Activated CD4-positive, alpha-beta memory T cell treated with anti-CD3 and anti-CD28 coated beads, Interleukin-2, amount 10 ng/mL, durations not matched to agents 7 days and 5 days (primary cell): ENCODE measurements around the gene GTF3C5. TPM values are rescaled to one million over a fixed set of nuclear protein-coding genes. Genes with fewer than 3 reads are reported as not detected.

ENCODE experiments used
- CTCF ChIA-PET: fragments of 350-600 bp; sonication (Branson Sonifier 250); formaldehyde crosslinking; loops from one replicate; lab custom pipeline; 2021; ENCODE audit warnings: antibody characterized with exemption, inconsistent platforms; lab: Charles Lee
- POLR2A ChIA-PET: fragments of 350-600 bp; sonication (Branson Sonifier 250); formaldehyde crosslinking; loops from one replicate; lab custom pipeline; 2021; ENCODE audit warnings: antibody characterized with exemption; lab: Charles Lee
- DNase-seq: peaks from one replicate; pipeline ENCODE4 v3.0.0-alpha.2; 2020
- H3K27ac Mint-ChIP-seq: one replicate; pipeline ENCODE4 v1.8.0; 2021; ENCODE audit warnings: mild to moderate bottlenecking, mixed read lengths
- H3K27me3 Mint-ChIP-seq: one replicate; pipeline ENCODE4 v1.8.0; 2021; ENCODE audit warnings: mixed read lengths
- H3K36me3 Mint-ChIP-seq: one replicate; pipeline ENCODE4 v1.8.0; 2021; ENCODE audit warnings: low read depth, mixed read lengths
- H3K4me1 Mint-ChIP-seq: one replicate; pipeline ENCODE4 v1.8.0; 2021; ENCODE audit warnings: mixed read lengths
- H3K4me3 Mint-ChIP-seq: one replicate; pipeline ENCODE4 v1.8.0; 2021; ENCODE audit warnings: mild to moderate bottlenecking, mixed read lengths
- H3K9me3 Mint-ChIP-seq: one replicate; pipeline ENCODE4 v1.8.0; 2021; ENCODE audit warnings: mixed read lengths
- total RNA-seq, 2 experiments: library from RNA; stranded (reverse); gene quantifications; one replicate each; pipeline ENCODE4 v1.2.3, GENCODE V29; 2021

GTF3C5 gene
- total RNA-seq, 2 experiments from 2014 or later, result 66.8 to 67.3 TPM

GRCh38 chr9:133002147-133003070, 28.4 kb upstream of the GTF3C5 start:
- ChIA-PET POLR2A (interaction anchor here (1.9 kb wide), 1 partner anchor 28 kb away, joined by 5 read pairs; the partner anchor contains the start of gene GTF3C5), CTCF (interaction anchor here (1.4 kb wide), 1 partner anchor 20 kb away, joined by 3 read pairs; no protein-coding TSS in a partner anchor)
- Mint-ChIP-seq H3K36me3 (no peaks in the 10 kb centered on the region), H3K4me1 (no peaks in the 10 kb centered on the region), H3K4me3 (no peak overlapping the region), H3K9me3 (no peaks in the 10 kb centered on the region), H3K27ac (no peak overlapping the region), H3K27me3 (peaks cover 35% of the 10 kb centered on the region)
- DNase-seq, result no peak

DNA sequence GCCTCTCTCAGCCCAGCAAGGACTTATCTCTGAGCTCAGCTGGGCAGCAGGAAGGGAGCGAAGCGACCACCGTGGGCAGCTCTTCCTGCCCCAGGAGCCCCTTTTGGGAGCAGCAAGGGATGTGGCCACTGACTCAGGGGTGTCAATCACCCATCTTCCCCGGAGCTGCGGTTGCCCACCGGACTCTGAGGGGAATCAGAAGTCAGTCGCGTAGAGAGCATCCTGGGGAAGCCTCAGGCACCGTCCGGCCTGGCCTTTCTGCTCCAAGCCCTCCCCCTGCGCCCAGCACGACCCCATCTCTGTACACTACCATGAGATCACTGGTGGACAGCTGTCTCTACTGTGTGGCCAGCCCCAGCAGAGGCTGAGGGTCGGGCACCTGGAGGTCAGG, 27.7 kb upstream of the GTF3C5 start:
- CTCF ChIA-PET, result interaction anchor here (1.4 kb wide), 1 partner anchor 19 kb away, joined by 3 read pairs; no protein-coding TSS in a partner anchor
- Mint-ChIP-seq H3K9me3 (no peaks in the 10 kb centered on the region), H3K4me1 (no peaks in the 10 kb centered on the region), H3K4me3 (no peak overlapping the region), H3K27me3 (peaks cover 34% of the 10 kb centered on the region), H3K36me3 (no peaks in the 10 kb centered on the region), H3K27ac (no peak overlapping the region)
- POLR2A ChIA-PET, result interaction anchor here (1.9 kb wide), 1 partner anchor 27 kb away, joined by 5 read pairs; the partner anchor contains the start of gene GTF3C5
- no peak for DNase-seq

DNA sequence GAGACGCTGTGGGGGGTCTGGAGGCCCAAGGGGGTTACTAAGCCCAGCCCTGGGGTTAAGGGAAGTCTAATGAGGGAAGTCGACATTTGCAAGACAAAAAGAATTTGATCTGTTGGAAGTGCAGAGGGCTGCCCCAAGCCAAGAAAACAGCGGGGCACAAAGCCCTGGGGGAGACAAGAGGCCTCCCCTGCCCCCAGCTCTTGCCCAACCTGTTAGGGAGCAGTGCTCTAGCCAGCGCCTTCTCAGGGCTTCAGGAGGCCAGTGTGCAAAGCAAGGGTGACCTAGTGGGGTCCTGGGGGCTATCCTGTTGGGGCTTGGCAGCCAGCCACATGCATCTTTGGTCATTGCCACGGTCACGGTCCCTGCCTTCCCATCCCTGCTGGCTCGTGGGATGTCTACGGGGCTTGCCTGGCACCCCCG, 27.1 kb upstream of the GTF3C5 start:
- peaks cover 34% of the 10 kb centered on the region for H3K27me3 Mint-ChIP-seq
- CTCF ChIA-PET, result no interaction called here
- DNase-seq, result no peak
- H3K36me3 Mint-ChIP-seq, result no peaks in the 10 kb centered on the region
- POLR2A ChIA-PET, result interaction anchor here (1.9 kb wide), 1 partner anchor 27 kb away, joined by 5 read pairs; the partner anchor contains the start of gene GTF3C5
- no peaks in the 10 kb centered on the region for H3K4me1 Mint-ChIP-seq
- no peak overlapping the region for H3K27ac Mint-ChIP-seq
- H3K4me3 Mint-ChIP-seq, result no peak overlapping the region
- no peaks in the 10 kb centered on the region for H3K9me3 Mint-ChIP-seq

- POLR2A ChIA-PET, result no interaction called here
- no peaks in the 10 kb centered on the region for H3K36me3 Mint-ChIP-seq
- no peak overlapping the region for H3K27ac Mint-ChIP-seq
- H3K4me1 Mint-ChIP-seq, result no peaks in the 10 kb centered on the region
- no peaks in the 10 kb centered on the region for H3K9me3 Mint-ChIP-seq
- CTCF ChIA-PET, result interaction anchor here (1.2 kb wide), 1 partner anchor 18 kb away, joined by 5 read pairs; no protein-coding TSS in a partner anchor
- peaks cover 39% of the 10 kb centered on the region for H3K27me3 Mint-ChIP-seq
- DNase-seq, result no peak
- no peak overlapping the region for H3K4me3 Mint-ChIP-seq
Measured at GRCh38 chr9:133004091-133004998, 26.5 kb upstream of the GTF3C5 start.

GRCh38 chr9:133004999-133005760, 25.6 kb upstream of the GTF3C5 start:
- Mint-ChIP-seq H3K27me3 (peaks cover 41% of the 10 kb centered on the region), H3K36me3 (no peaks in the 10 kb centered on the region), H3K9me3 (no peaks in the 10 kb centered on the region), H3K4me1 (no peaks in the 10 kb centered on the region), H3K4me3 (no peak overlapping the region), H3K27ac (no peak overlapping the region)
- DNase-seq, result no peak
- CTCF ChIA-PET, result interaction anchor here (0.6 to 1.2 kb wide), 2 partner anchors 17 kb away, joined by 3 to 5 read pairs; no protein-coding TSS in a partner anchor
- POLR2A ChIA-PET, result no interaction called here

GRCh38 chr9:133005957-133006356, 24.8 kb upstream of the GTF3C5 start:
- no peak overlapping the region for H3K4me3 Mint-ChIP-seq
- H3K9me3 Mint-ChIP-seq, result no peaks in the 10 kb centered on the region
- ChIA-PET POLR2A (no interaction called here), CTCF (interaction anchor here (0.6 kb wide), 1 partner anchor 16 kb away, joined by 3 read pairs; no protein-coding TSS in a partner anchor)
- no peaks in the 10 kb centered on the region for H3K4me1 Mint-ChIP-seq
- DNase-seq, result no peak
- peaks cover 39% of the 10 kb centered on the region for H3K27me3 Mint-ChIP-seq
- no peaks in the 10 kb centered on the region for H3K36me3 Mint-ChIP-seq
- H3K27ac Mint-ChIP-seq, result no peak overlapping the region

DNA sequence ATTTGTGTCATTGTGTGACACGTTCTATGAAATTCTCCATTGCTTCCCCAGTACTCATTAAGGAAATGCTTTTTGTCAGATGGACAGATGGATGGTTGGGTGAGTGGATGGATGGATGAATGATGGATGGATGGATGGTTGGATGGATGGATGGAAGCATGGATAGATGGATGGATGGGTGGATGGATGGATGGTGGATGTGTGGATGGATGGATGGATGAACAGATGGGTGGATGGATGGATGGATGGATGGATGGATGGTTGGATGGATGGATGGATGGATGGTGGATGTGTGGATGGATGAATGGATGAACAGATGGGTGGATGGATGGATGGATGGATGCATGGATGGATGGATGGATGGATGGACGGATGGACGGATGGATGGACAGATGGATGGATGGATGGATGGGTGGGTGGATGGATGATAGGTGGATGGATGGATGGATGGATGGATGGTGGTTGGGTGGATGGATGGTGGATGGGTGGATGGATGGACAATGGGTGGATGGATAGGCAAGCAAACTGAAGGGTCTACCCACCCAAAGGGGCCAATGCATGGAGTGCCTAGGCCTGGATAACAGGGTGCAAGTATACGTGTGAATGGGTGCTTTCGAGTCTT, 24.0 kb upstream of the GTF3C5 start:
- Mint-ChIP-seq H3K9me3 (no peaks in the 10 kb centered on the region), H3K4me3 (no peak overlapping the region), H3K27ac (no peak overlapping the region), H3K4me1 (no peaks in the 10 kb centered on the region), H3K36me3 (no peaks in the 10 kb centered on the region), H3K27me3 (peaks cover 39% of the 10 kb centered on the region)
- ChIA-PET POLR2A (no interaction called here), CTCF (interaction anchor here (2.0 kb wide), 1 partner anchor 15 kb away, joined by 5 read pairs; no protein-coding TSS in a partner anchor)
- DNase-seq, result no peak

GRCh38 chr9:133008406-133008805, 22.4 kb upstream of the GTF3C5 start:
- ChIA-PET POLR2A (no interaction called here), CTCF (interaction anchor here (2.0 kb wide), 1 partner anchor 14 kb away, joined by 5 read pairs; no protein-coding TSS in a partner anchor)
- Mint-ChIP-seq H3K27me3 (peaks cover 28% of the 10 kb centered on the region), H3K4me1 (no peaks in the 10 kb centered on the region), H3K36me3 (no peaks in the 10 kb centered on the region), H3K9me3 (no peaks in the 10 kb centered on the region), H3K27ac (no peak overlapping the region), H3K4me3 (no peak overlapping the region)
- no peak for DNase-seq

- Mint-ChIP-seq H3K27me3 (peaks cover 28% of the 10 kb centered on the region), H3K4me1 (no peaks in the 10 kb centered on the region), H3K4me3 (no peak overlapping the region), H3K9me3 (no peaks in the 10 kb centered on the region), H3K27ac (no peak overlapping the region), H3K36me3 (no peaks in the 10 kb centered on the region)
- no peak for DNase-seq
- ChIA-PET POLR2A (no interaction called here), CTCF (no interaction called here)
Measured at GRCh38 chr9:133008824-133009223, 22.0 kb upstream of the GTF3C5 start.

DNA sequence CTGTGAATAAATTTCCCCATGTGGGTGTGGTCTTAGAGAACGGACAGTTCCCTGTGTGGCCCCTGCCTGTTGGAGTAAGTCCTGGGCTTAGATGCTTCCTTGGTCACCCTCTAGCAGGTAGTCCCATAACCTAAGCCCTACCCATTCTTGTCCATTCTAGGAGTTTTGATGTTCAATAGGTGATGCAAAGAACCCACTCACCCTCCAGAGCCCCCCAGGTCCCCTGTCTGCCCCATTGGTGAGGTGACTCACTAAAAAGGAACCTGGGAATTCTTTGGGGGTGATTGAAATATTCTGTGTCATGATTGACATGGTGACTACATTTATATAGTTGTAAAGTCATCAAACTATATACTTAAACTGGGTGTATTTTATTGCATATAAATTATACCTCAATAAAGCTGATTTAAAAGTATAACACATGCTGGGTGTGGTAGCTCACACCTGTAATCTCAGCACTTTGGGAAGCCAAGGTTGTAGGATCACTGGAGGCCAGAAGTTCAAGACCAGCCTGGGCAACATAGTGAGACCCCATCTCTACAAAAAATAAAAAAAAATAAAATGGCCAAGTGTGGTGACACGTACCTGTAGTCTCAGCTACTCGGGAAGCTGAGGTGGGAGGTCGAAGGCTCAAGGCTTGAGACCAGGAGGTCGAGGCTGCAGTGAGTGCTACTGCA, 20.8 kb upstream of the GTF3C5 start:
- peaks cover 33% of the 10 kb centered on the region for H3K27me3 Mint-ChIP-seq
- no peak for DNase-seq
- no peaks in the 10 kb centered on the region for H3K9me3 Mint-ChIP-seq
- no peaks in the 10 kb centered on the region for H3K36me3 Mint-ChIP-seq
- H3K4me3 Mint-ChIP-seq, result no peak overlapping the region
- no peak overlapping the region for H3K27ac Mint-ChIP-seq
- ChIA-PET CTCF (interaction anchor here (1.7 kb wide), 1 partner anchor 12 kb away, joined by 8 read pairs; no protein-coding TSS in a partner anchor), POLR2A (no interaction called here)
- no peaks in the 10 kb centered on the region for H3K4me1 Mint-ChIP-seq

DNA sequence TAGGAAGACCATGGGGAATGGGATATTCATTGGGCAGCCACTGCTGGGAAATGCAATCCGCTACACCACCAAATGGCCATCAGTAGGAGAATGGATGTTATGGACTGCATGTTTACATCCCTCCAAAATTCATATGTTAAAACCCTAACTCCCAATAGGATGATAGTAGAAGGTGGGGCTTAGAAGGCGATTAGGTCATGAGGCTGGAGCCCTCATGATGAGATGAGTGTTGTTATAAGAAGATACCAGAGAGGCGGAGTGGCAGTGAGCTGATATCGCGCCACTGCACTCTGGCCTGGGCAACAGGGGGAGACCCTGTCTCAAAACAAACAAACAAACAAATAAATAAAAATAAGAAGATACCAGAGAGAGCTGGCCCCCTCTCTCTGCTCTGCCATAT, 16.1 kb upstream of the GTF3C5 start:
- no peak for DNase-seq
- CTCF ChIA-PET, result interaction anchor here (2.4 kb wide), 1 partner anchor 8 kb away, joined by 14 read pairs; no protein-coding TSS in a partner anchor
- Mint-ChIP-seq H3K36me3 (no peaks in the 10 kb centered on the region), H3K9me3 (no peaks in the 10 kb centered on the region), H3K4me3 (no peak overlapping the region), H3K27me3 (peaks cover 28% of the 10 kb centered on the region), H3K27ac (no peak overlapping the region), H3K4me1 (no peaks in the 10 kb centered on the region)
- POLR2A ChIA-PET, result no interaction called here
